Ovary (tissue), 3 donors: ENCODE measurements around the gene NCAN.

Experiments used
- CTCF ChIP-seq, 3 donors: fragments of 450-650 bp in 2 of 3; fragments of 200-600 bp in 1 of 3; IDR thresholded peaks; one replicate each; pipeline versions ENCODE4 v1.5.1 to v1.8.0; 2016 to 2022; ENCODE audit warnings: antibody characterized with exemption in 3 of 3, mild to moderate bottlenecking in 1 of 3
- EP300 ChIP-seq: sonication (generic); formaldehyde crosslinking; IDR thresholded peaks from one replicate; pipeline ENCODE4 v1.6.1; 2017; ENCODE audit warnings: antibody characterized with exemption
- POLR2A ChIP-seq: fragments of 450-650 bp; IDR thresholded peaks from one replicate; pipeline ENCODE4 v1.6.1; 2017; ENCODE audit warnings: antibody characterized with exemption, mild to moderate bottlenecking, moderate library complexity
- donor health status: DM: no; HTN: no; CAD: no.

- TF ChIP-seq CTCF (IDR thresholded peaks at IDR 0.05) (no peak), POLR2A (no peak), EP300 (no peak)
These were observed 20.5 kb downstream of the NCAN start for GRCh38 chr19:19232261-19232721.
